PC-9 (cell line): ENCODE results near the gene SCN10A.

ENCODE experiments used
- EZH2 ChIP-seq: fragments of 200-600 bp; sonication (generic); IDR thresholded peaks from 2 replicates; pipeline ENCODE4 v1.8.0; 2017; ENCODE audit warnings: antibody characterized with exemption, low read depth
- TF ChIP-seq, protein P1 (sequence below): fragments of 200-600 bp; sonication (generic); conservative IDR thresholded peaks from 2 replicates; pipeline ENCODE4 v1.6.1; 2017; ENCODE audit warnings: mixed run types, antibody characterized with exemption, mild to moderate bottlenecking, moderate library complexity

DNA sequence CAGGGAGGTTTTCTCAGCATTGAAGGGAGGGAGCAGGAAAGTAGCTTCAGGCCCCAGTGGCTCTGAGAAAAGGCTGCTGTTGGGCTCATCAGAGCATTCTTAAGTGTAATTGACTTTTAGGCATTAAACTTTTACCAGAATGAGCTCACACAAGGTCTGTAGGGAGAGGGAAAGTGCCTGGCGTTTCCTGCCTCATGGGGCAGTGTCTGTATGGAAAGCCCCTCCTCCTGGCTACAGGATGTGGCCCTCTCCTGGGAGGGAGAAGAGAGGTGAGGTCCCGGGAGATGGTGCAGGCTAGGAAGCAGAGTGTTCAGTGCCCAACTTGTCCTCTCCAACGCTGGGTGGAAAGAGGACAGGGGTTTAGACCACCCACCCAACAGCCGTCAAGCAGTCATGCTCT is 21.3 kb upstream of the SCN10A start:
- TF ChIP-seq, protein P1, sequence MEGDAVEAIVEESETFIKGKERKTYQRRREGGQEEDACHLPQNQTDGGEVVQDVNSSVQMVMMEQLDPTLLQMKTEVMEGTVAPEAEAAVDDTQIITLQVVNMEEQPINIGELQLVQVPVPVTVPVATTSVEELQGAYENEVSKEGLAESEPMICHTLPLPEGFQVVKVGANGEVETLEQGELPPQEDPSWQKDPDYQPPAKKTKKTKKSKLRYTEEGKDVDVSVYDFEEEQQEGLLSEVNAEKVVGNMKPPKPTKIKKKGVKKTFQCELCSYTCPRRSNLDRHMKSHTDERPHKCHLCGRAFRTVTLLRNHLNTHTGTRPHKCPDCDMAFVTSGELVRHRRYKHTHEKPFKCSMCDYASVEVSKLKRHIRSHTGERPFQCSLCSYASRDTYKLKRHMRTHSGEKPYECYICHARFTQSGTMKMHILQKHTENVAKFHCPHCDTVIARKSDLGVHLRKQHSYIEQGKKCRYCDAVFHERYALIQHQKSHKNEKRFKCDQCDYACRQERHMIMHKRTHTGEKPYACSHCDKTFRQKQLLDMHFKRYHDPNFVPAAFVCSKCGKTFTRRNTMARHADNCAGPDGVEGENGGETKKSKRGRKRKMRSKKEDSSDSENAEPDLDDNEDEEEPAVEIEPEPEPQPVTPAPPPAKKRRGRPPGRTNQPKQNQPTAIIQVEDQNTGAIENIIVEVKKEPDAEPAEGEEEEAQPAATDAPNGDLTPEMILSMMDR: no peak
- no peak for TF ChIP-seq EZH2
